VCaP (cell line): ENCODE measurements around the gene THAP8.

ENCODE experiments used
- H3K27ac ChIP-seq: fragments of 450-650 bp; 2 replicates; pipeline ENCODE4 v1.5.1; 2017
- CTCF ChIP-seq: fragments of 450-650 bp; conservative IDR thresholded peaks from 2 replicates; pipeline ENCODE4 v1.5.1; 2017; ENCODE audit warnings: mild to moderate bottlenecking, moderate library complexity

The THAP8 gene

GRCh38 chr19:36010402-36010801 lies 43.7 kb downstream of the THAP8 start:
- no peak for TF ChIP-seq CTCF
- H3K27ac ChIP-seq, result peak overlapping the region; percentile 97; the same call in 1 of the 2 replicates

- TF ChIP-seq CTCF, result no peak
- H3K27ac ChIP-seq, result peak overlapping the region; percentile 97
These were observed 44.3 kb downstream of the THAP8 start for GRCh38 chr19:36009633-36010379.

GRCh38 chr19:36009220-36009619 lies 44.9 kb downstream of the THAP8 start:
- peak overlapping the region; percentile 97 for H3K27ac ChIP-seq
- TF ChIP-seq CTCF, result 0 out of 2 replicates have a peak, but pooled peaks have one; percentile 20

GRCh38 chr19:36008336-36008978 lies 45.6 kb downstream of the THAP8 start, which contains the start of gene SYNE4:
SYNE4 (minus strand) TSS chr19:36008813; CDS start chr19:36008681, 132 bp downstream.
- no peak for TF ChIP-seq CTCF
- H3K27ac ChIP-seq, result peak within 1 kb of the TSS; percentile 97

GRCh38 chr19:36006955-36007354 lies 47.1 kb downstream of the THAP8 start:
- peak overlapping the region; percentile 97 for H3K27ac ChIP-seq
- TF ChIP-seq CTCF, result no peak

- no peak for TF ChIP-seq CTCF
- H3K27ac ChIP-seq, result no peak overlapping the region
These were observed 50.8 kb downstream of the THAP8 start for GRCh38 chr19:36003284-36003683.

GRCh38 chr19:36001605-36002004 lies 52.5 kb downstream of the THAP8 start:
- H3K27ac ChIP-seq, result no peak overlapping the region
- no peak for TF ChIP-seq CTCF
